ENCODE measurements around the gene KCNQ1. TPM values are rescaled to one million over a fixed set of nuclear protein-coding genes. Genes with fewer than 3 reads are reported as not detected.

The KCNQ1 gene
- total RNA-seq, 1 experiment from 2014 or later: 10.7 TPM

- ATAC-seq (no peak), DNase-seq (ENCODE audit: low read depth, low spot score) (no peak)
- no peak overlapping the region for H3K4me3 ChIP-seq (replicated peaks in 1 of 2; ENCODE audit: low read depth in 1 of 2, low read length in 2 of 2)
- H3K27ac ChIP-seq (ENCODE audit: low read depth, low read length): no peak overlapping the region
- ChIA-PET RAD21 (ENCODE audit: low non-redundant PET in 1 of 2, low total read pairs in 2 of 2, uncharacterized antibody in 2 of 2, unreplicated experiment in 2 of 2) (no interaction called here), POLR2A (no interaction called here), CTCF (no interaction called here)
- peaks cover 7 to 10% of the 10 kb centered on the region in 2 experiments; a peak in 3 of 4 replicates for H3K4me1 ChIP-seq (ENCODE audit: control insufficient read depth in 1 of 2, insufficient read depth in 2 of 2, low read length in 2 of 2)
- intact Hi-C loops (cut with micrococcal nuclease): no loop called here
- no peaks in the 10 kb centered on the region for H3K9me3 ChIP-seq (ENCODE audit: control insufficient read depth in 1 of 2, insufficient read depth in 1 of 2, low read depth in 1 of 2, low read length in 2 of 2)
- no peak overlapping the region for H3K4me2 ChIP-seq (ENCODE audit: low read length)
- no peaks in the 10 kb centered on the region for H3K27me3 ChIP-seq (ENCODE audit: insufficient read depth, low read length)
- BruUV-seq (replicated peaks): no TSS peak
- no peak overlapping the region for H2AFZ ChIP-seq (ENCODE audit: low read depth, low read length, poor library complexity, severe bottlenecking)
- no peaks in the 10 kb centered on the region for H3K9me2 ChIP-seq (ENCODE audit: insufficient read depth)
- no peaks in the 10 kb centered on the region for H4K20me1 ChIP-seq (ENCODE audit: insufficient read depth)
- TF ChIP-seq ZNF274 (IDR thresholded peaks at IDR 0.05; ENCODE audit: low read depth, low read length): no peak
- no peak for TF ChIP-seq SRF (IDR thresholded peaks at IDR 0.05; ENCODE audit: low read depth)
- no peak for TF ChIP-seq TCF7L2 (IDR thresholded peaks at IDR 0.05; ENCODE audit: borderline replicate concordance, extremely low read depth, insufficient read depth, insufficient read length)
- no peak for TF ChIP-seq FOSL1 (IDR thresholded peaks at IDR 0.05; ENCODE audit: low read depth)
- no peak for TF ChIP-seq POLR2A (IDR thresholded peaks at IDR 0.05; ENCODE audit: borderline replicate concordance, extremely low read depth, insufficient read depth, insufficient read length)
- no peak for TF ChIP-seq ELF1 (IDR thresholded peaks at IDR 0.05; ENCODE audit: borderline replicate concordance, low read depth)
- TF ChIP-seq REST (IDR thresholded peaks at IDR 0.05; ENCODE audit: low read depth): no peak
- no peak for TF ChIP-seq YY1 (IDR thresholded peaks at IDR 0.05; ENCODE audit: extremely low read depth, insufficient replicate concordance, low read depth, low read length)
- TF ChIP-seq ZBTB33 (IDR thresholded peaks at IDR 0.05; ENCODE audit: extremely low read depth, insufficient replicate concordance, low read length): no peak
- H3K79me2 ChIP-seq (ENCODE audit: insufficient read depth, low read length): no peaks in the 10 kb centered on the region
- H3K9ac ChIP-seq (ENCODE audit: low read length): no peak overlapping the region
- no peaks in the 10 kb centered on the region for H3K36me3 ChIP-seq (ENCODE audit: control insufficient read depth in 1 of 2, insufficient read depth in 2 of 2, low read length in 2 of 2)
Measured at GRCh38 chr11:2857918-2858317, 413.1 kb downstream of the KCNQ1 start.
